NCI-H1417 (cell line): ENCODE data around the gene ITPRID1.
"Not testable (repeated sequence)": the region's sequence is repeated elsewhere in the genome, so short reads cannot be mapped to it uniquely, and the experiment has no call there.

Experiments used
- DNase-seq, 3 experiments: peaks; one replicate each; lab custom pipeline; 2025; lab: John Stamatoyannopoulos, UW

Gene ITPRID1

GRCh38 chr7:31513790-31514189 is at the start of gene ITPRID1:
TSS of gene ITPRID1 (plus strand) at chr7:31514090. CDS start at chr7:31553025, 38,935 bp downstream.
- no peak for DNase-seq

DNA sequence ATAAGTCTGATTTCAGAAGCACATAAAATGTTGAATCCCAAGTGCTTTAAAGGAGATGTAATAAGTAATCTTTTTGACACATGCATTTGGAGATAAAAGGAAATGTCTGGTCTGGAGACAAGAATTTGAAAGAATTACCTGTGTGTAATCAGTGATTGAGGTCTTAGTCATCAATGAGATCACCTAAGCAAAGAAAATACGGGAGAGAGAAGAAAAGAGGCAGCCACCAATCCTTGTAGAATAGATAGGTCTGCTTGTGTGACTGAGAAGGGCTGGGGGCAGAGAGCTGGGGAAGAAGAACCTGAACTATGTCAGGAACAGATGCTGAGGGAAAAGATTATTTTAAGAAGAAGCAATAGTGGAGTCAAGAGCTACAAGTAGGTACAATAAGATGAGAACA is 49.3 kb upstream of the ITPRID1 start:
- no peak for DNase-seq

- DNase-seq, result no peak
These were observed 48.6 kb upstream of the ITPRID1 start for GRCh38 chr7:31465285-31465684.

- DNase-seq, result peak in 2 of 3 experiments; percentile 28 to 76
These were observed 47.9 kb upstream of the ITPRID1 start for GRCh38 chr7:31466036-31466435.

- DNase-seq, result not testable (repeated sequence)
These were observed 43.0 kb upstream of the ITPRID1 start for GRCh38 chr7:31470883-31471282.

- DNase-seq, result no peak
These were observed 38.5 kb upstream of the ITPRID1 start for GRCh38 chr7:31475368-31475767.

DNA sequence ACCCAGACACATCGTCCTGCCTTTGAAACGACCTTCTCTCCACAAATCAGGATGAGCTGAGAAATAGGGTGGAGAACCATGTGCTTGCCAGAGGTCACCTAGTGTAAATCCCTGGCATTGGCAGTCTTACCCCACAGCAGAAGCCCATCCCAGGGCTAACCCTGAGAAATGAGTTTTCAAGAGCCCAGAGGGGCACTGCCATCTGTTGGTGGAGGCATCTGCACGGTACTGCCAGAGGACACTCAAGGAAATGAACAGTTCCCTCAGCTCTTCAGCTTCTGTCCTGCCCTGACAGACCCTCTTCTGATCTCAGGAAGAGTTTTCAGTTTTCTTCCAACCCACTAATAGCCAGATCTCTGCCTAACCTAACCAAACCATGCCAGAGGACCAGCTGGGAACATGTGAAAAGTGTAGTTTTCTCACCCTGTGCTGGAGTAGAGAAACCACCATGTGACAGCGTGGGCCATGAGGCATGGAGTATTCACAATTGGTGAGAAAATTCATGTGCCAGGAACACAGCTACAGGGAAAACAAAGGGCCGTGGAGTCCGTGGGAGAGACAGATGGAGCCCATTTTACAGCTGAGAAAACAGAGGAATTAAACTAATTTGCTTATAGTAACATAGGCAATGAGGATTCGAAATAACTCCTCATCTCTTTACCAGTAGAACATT is 37.7 kb upstream of the ITPRID1 start:
- no peak for DNase-seq

GRCh38 chr7:31476941-31477677 is 36.8 kb upstream of the ITPRID1 start:
- no peak for DNase-seq

GRCh38 chr7:31478018-31478417 is 35.9 kb upstream of the ITPRID1 start:
- no peak for DNase-seq

- DNase-seq, result no peak
These were observed 35.2 kb upstream of the ITPRID1 start for GRCh38 chr7:31478721-31479120.

DNA sequence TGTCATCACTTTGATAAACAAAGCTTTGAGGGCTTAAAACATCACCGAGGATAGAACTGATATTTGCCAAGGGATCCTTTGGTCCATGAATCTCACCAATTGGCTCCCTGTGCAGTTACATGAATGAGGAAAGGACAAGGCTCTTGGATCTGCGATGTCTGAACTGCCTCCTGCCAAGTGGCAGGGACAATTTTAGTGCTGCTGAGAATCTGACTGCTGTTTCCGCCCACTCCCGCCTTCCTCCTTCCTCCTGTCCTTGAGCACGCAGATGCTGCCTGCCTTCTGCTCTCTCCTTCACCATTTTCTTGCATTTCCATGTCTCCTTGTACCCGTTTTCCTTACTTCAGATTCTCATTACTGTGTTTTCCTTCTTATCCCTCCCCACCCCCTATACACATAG is 26.8 kb upstream of the ITPRID1 start:
- no peak for DNase-seq

- DNase-seq, result no peak
These were observed 26.4 kb upstream of the ITPRID1 start for GRCh38 chr7:31487476-31487875.

- peak; percentile 22 to 82 (median 47) for DNase-seq
These were observed 25.2 kb upstream of the ITPRID1 start for GRCh38 chr7:31488562-31489203.

- no peak for DNase-seq
These were observed 23.0 kb upstream of the ITPRID1 start for GRCh38 chr7:31490796-31491314.

DNA sequence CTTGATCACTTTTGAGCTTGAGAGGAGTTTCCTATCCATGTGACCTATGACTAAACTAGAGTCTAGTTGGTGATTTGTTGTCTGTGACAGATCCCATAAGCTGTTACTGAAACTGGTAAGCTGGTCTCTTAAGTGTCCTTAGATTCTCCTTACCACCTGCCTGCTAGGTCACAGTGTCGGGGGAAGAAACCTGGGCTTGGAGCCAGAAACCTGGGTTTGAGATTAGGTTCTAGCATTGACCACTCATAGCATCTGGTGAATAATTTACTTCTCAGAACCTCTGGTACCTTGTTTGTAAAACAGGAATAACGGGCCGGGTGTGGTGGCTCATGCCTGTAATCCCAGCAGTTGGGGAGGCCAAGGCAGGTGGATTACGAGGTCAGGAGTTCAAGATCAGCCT is 21.8 kb upstream of the ITPRID1 start:
- DNase-seq, result no peak

DNA sequence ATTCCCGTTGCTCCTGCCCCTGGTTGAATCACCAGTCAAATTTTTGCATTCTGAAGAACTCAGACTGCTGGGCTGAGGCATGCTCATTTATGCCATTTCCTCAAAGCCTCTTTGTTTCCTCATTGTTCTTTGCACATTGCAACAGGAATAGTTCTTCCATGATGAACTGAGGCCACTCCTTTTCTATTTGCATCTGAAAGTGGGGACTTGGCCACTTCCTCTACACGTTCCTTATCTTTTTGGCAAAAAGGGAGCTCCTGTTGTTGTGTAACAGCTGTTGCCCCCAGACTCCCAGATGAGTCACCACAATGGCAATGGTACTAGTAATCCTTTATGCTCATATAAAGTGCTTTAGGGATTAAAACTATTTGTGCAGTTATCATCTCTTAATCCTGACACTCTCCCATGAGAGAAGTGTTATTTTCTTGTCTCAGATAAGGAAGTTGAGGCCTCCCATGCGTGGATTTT is 20.1 kb upstream of the ITPRID1 start:
- no peak for DNase-seq

GRCh38 chr7:31494421-31494820 is 19.5 kb upstream of the ITPRID1 start:
- DNase-seq, result no peak

DNA sequence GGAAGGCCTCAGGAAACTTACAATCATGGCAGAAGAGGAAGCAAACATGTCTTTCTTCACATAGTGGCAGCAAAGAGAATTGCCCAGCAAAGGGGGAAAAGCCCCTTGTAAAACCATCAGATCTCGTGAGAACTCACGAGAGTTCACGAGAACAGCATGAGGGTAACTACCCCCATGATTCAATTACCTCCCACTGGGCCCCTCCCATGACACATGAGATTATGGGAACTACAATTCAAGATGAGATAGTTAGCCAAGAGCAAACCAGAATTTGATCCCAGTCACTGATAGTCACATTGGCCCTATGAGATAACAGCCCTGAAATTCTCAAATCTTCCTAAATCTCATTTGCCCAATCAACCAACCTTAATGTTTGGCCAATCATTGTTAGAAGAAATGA is 18.2 kb upstream of the ITPRID1 start:
- no peak for DNase-seq

GRCh38 chr7:31497516-31497915 is 16.4 kb upstream of the ITPRID1 start:
- DNase-seq, result no peak

GRCh38 chr7:31500656-31501055 is 13.2 kb upstream of the ITPRID1 start:
- DNase-seq, result no peak

GRCh38 chr7:31508823-31509222 is 5.1 kb upstream of the ITPRID1 start:
- DNase-seq, result no peak

DNA sequence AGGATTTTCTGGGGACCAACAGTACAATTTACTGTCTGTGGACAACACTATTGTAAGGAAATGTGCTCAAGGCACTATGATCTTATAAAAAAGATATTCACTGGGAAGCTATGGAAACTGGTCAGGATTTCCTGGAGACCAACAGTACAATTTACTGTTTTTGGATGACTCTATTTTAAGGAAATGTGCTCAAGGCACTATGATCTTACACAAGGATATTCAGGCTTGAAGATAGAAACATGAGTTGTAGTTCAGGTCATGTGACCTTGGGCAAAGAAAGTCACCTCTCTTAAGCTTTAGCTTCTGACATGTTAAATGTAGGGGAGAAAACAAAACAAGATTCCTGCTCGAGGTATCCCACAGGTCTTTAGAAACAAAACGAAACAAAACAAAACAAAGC is 1.7 kb upstream of the ITPRID1 start:
- DNase-seq, result no peak
